ENCODE results near the gene NEB. TPM values are rescaled to one million over a fixed set of nuclear protein-coding genes. Genes with fewer than 3 reads are reported as not detected.

The NEB gene
- total and polyA plus RNA-seq, 2 of the 13 experiments (the other 11 are each of a cell fraction or from before 2014, with no cell fraction given): 0.21 to 0.24 TPM

GRCh38 chr2:151484100-151484499 is 250.2 kb downstream of the NEB start:
- WGBS (ENCODE audit: low lambda C conversion rate): 91% methylated on average over 4 of the region's 4 CpGs
- Histone ChIP-seq H3K79me2 (ENCODE audit: insufficient read depth, low read length) (no peaks in the 10 kb centered on the region), H3K36me3 (replicated peaks in 1 of 2; ENCODE audit: control insufficient read depth in 1 of 2, insufficient read depth in 2 of 2, low read length in 2 of 2) (peaks cover 2 to 21% of the 10 kb centered on the region in 2 experiments), H3K4me3 (replicated peaks in 1 of 3; ENCODE audit: insufficient read depth in 1 of 3, low read depth in 2 of 3, low read length in 3 of 3) (no peak overlapping the region), H3K4me2 (ENCODE audit: low read depth, low read length) (no peak overlapping the region), H3K27ac (ENCODE audit: extremely low read length, insufficient read depth, low read length) (no peak overlapping the region), H3K9me3 (ENCODE audit: low read length) (no peaks in the 10 kb centered on the region), H2AFZ (ENCODE audit: low read length) (no peak overlapping the region), H4K20me1 (ENCODE audit: insufficient read depth, low read length) (no peaks in the 10 kb centered on the region), H3K27me3 (ENCODE audit: control insufficient read depth in 1 of 2, insufficient read depth in 2 of 2, low read length in 2 of 2) (no peaks in the 10 kb centered on the region), H3K9ac (ENCODE audit: insufficient read depth, low read depth, low read length) (no peak overlapping the region), H3K4me1 (ENCODE audit: insufficient read depth, low read length) (peaks cover 6% of the 10 kb centered on the region; the same call in 1 of the 2 replicates)
- in situ Hi-C loops (cut with HindIII; ENCODE audit: extremely low pct_ligation_motif_present, low pct_unique_long_range_greater_than_20kb) (no loop called here), intact Hi-C loops (cut with micrococcal nuclease; ENCODE audit: unreplicated experiment) (no loop called here)
- ChIA-PET CTCF (ENCODE audit: low intra/inter-chr PET ratio, low total read pairs) (no interaction called here), POLR2A (no interaction called here)
- ATAC-seq: peak; percentile 12; the same call in 2 of the 3 replicates
- no peak for FAIRE-seq
- DNase-seq (ENCODE audit: low spot score): no peak
- BruUV-seq (replicated peaks): no TSS peak
- TF ChIP-seq ZNF460 (CRISPR knock-in tag; IDR thresholded peaks at IDR 0.05; ENCODE audit: borderline replicate concordance) (peak; percentile 53; the same call in 1 of the 2 replicates), MIER3 (CRISPR knock-in tag; IDR thresholded peaks at IDR 0.05; ENCODE audit: borderline replicate concordance) (no peak), RCOR2 (CRISPR knock-in tag; IDR thresholded peaks at IDR 0.05) (no peak), RORA (CRISPR knock-in tag; IDR thresholded peaks at IDR 0.05) (no peak), PAF1 (CRISPR knock-in tag; IDR thresholded peaks at IDR 0.05) (no peak), ATF7 (IDR thresholded peaks at IDR 0.05) (no peak), ATF7 (CRISPR knock-in tag; IDR thresholded peaks at IDR 0.05) (no peak), CEBPB (IDR thresholded peaks at IDR 0.05; ENCODE audit: borderline replicate concordance, low read depth, low read length) (no peak), HNRNPL (IDR thresholded peaks at IDR 0.05; ENCODE audit: low read depth, low read length) (no peak), ZNF230 (CRISPR knock-in tag; IDR thresholded peaks at IDR 0.05) (no peak), ZNF567 (CRISPR knock-in tag; IDR thresholded peaks at IDR 0.05; ENCODE audit: borderline replicate concordance) (no peak), SIX4 (CRISPR knock-in tag; IDR thresholded peaks at IDR 0.05) (no peak), ZMYM2 (CRISPR knock-in tag; IDR thresholded peaks at IDR 0.05) (0 out of 2 replicates have a peak, but pooled peaks have one; percentile 45), ATF4 (CRISPR knock-in tag; IDR thresholded peaks at IDR 0.05) (no peak), SALL1 (CRISPR knock-in tag; IDR thresholded peaks at IDR 0.05) (0 out of 2 replicates have a peak, but pooled peaks have one; percentile 9), SMAD1 (CRISPR knock-in tag; IDR thresholded peaks at IDR 0.05; ENCODE audit: borderline replicate concordance, low read depth) (no peak), HMGXB3 (CRISPR knock-in tag; IDR thresholded peaks at IDR 0.05; ENCODE audit: borderline replicate concordance) (no peak)
